B cell (primary cell): ENCODE measurements around the gene HTR3A. TPM values are rescaled to one million over a fixed set of nuclear protein-coding genes. Genes with fewer than 3 reads are reported as not detected.
"Not testable (repeated sequence)": the region's sequence is repeated elsewhere in the genome, so short reads cannot be mapped to it uniquely, and the experiment has no call there.

ENCODE experiments used
- ATAC-seq: fragments of 200-7000 bp; cut with Tn5 transposase; one replicate; pipeline ENCODE4 v1.10.0; 2021; ENCODE audit warnings: low read depth, mild to moderate bottlenecking, moderate number of reproducible peaks, moderate library complexity
- CTCF ChIA-PET: fragments of 350-600 bp; sonication (Branson Sonifier 250); formaldehyde crosslinking; loops from one replicate; lab custom pipeline; 2021; ENCODE audit warnings: antibody characterized with exemption, inconsistent platforms; lab: Charles Lee
- POLR2A ChIA-PET: fragments of 350-600 bp; sonication (Branson Sonifier 250); formaldehyde crosslinking; loops from one replicate; lab custom pipeline; 2021; ENCODE audit warnings: antibody characterized with exemption; lab: Charles Lee
- DNase-seq: peaks from one replicate; pipeline ENCODE4 v3.0.0; 2013
- H2AFZ ChIP-seq: 2 replicates; pipeline ENCODE4 v1.6.1; 2012; ENCODE audit warnings: mild to moderate bottlenecking, low read depth, low read length; ENCODE audit not compliant: insufficient read depth, poor library complexity, severe bottlenecking
- H3K27ac ChIP-seq, 2 donors: 1 replicate in 1 of 2; 2 replicates in 1 of 2; pipeline ENCODE4 v1.5.1; 2012 to 2013; ENCODE audit warnings: low read length in 2 of 2, mild to moderate bottlenecking in 2 of 2, moderate library complexity in 1 of 2
- H3K27me3 ChIP-seq, 4 experiments: fragments of 200-600 bp in 1 of 4; sonication (generic) in 1 of 4; replicated peaks in 1 of 4; 1 replicate in 2 of 4; 2 replicates in 2 of 4; pipeline versions ENCODE4 v1.6.1 to v1.7.0; 2013 to 2016; ENCODE audit warnings: low read length in 3 of 4, mild to moderate bottlenecking in 2 of 4, mixed read lengths in 1 of 4, moderate library complexity in 1 of 4; ENCODE audit not compliant: insufficient read depth in 4 of 4, control insufficient read depth in 3 of 4; ENCODE audit errors: control extremely low read depth in 1 of 4
- H3K36me3 ChIP-seq, 2 experiments: replicated peaks in 1 of 2; 1 replicate in 1 of 2; 2 replicates in 1 of 2; pipeline versions ENCODE4 v1.6.1 to v1.7.1; 2013; ENCODE audit warnings: low read length in 1 of 2; ENCODE audit not compliant: insufficient read depth in 2 of 2, control insufficient read depth in 1 of 2; ENCODE audit errors: control extremely low read depth in 1 of 2, extremely low read depth in 1 of 2
- H3K4me1 ChIP-seq, 2 donors: fragments of 200-600 bp in 1 of 2; sonication (generic) in 1 of 2; 1 replicate in 1 of 2; 2 replicates in 1 of 2; pipeline versions ENCODE4 v1.5.1 to v1.6.1; 2013 to 2017; ENCODE audit warnings: low read length in 2 of 2; ENCODE audit not compliant: control insufficient read depth in 2 of 2, insufficient read depth in 2 of 2
- H3K4me2 ChIP-seq: replicated peaks from 2 replicates; pipeline ENCODE3; 2012; ENCODE audit warnings: mild to moderate bottlenecking, low read depth, low read length; ENCODE audit not compliant: poor library complexity, severe bottlenecking
- H3K4me3 ChIP-seq, 5 experiments: fragments of 200-600 bp in 1 of 5; sonication (generic) in 1 of 5; 1 replicate in 3 of 5; 2 replicates in 2 of 5; pipeline versions ENCODE4 v1.5.1 to v1.7.0; 2011 to 2016; ENCODE audit warnings: low read length in 4 of 5, mild to moderate bottlenecking in 4 of 5, low read depth in 2 of 5, control low read depth in 1 of 5, moderate library complexity in 1 of 5; ENCODE audit not compliant: insufficient read depth in 1 of 5; ENCODE audit errors: control extremely low read depth in 1 of 5, extremely low read depth in 1 of 5
- H3K79me2 ChIP-seq: fragments of 200-600 bp; sonication (generic); one replicate; pipeline ENCODE4 v1.6.0; 2016; ENCODE audit warnings: low read length; ENCODE audit not compliant: control insufficient read depth, insufficient read depth
- H3K9ac ChIP-seq: fragments of 200-600 bp; sonication (generic); 2 replicates; pipeline ENCODE4 v1.6.1; 2017; ENCODE audit warnings: mild to moderate bottlenecking, low read length, moderate library complexity
- H3K9me3 ChIP-seq, 3 donors: one replicate each; pipeline versions ENCODE4 v1.6.1 to v1.7.1; 2013; ENCODE audit warnings: low read length in 2 of 3; ENCODE audit not compliant: control insufficient read depth in 2 of 3, insufficient read depth in 1 of 3; ENCODE audit errors: control extremely low read depth in 1 of 3
- H4K20me1 ChIP-seq: 2 replicates; pipeline ENCODE4 v1.6.0; 2012; ENCODE audit warnings: mild to moderate bottlenecking, low read length; ENCODE audit not compliant: insufficient read depth, control insufficient read depth, poor library complexity, severe bottlenecking
- H3K27ac Mint-ChIP-seq: one replicate; pipeline ENCODE4 v1.8.0; 2021; ENCODE audit warnings: mixed read lengths
- H3K27me3 Mint-ChIP-seq: one replicate; pipeline ENCODE4 v1.8.0; 2021; ENCODE audit warnings: mixed read lengths
- H3K4me1 Mint-ChIP-seq: one replicate; pipeline ENCODE4 v1.8.0; 2021; ENCODE audit warnings: mixed read lengths
- H3K4me3 Mint-ChIP-seq: one replicate; pipeline ENCODE4 v1.8.0; 2021; ENCODE audit warnings: mixed read lengths
- H3K9me3 Mint-ChIP-seq: one replicate; pipeline ENCODE4 v1.8.0; 2022; ENCODE audit warnings: mixed read lengths; ENCODE audit not compliant: insufficient read depth
- CTCF ChIP-seq: fragments of 200-600 bp; IDR thresholded peaks from one replicate; pipeline ENCODE4 v1.8.0; 2022; ENCODE audit warnings: antibody characterized with exemption, mild to moderate bottlenecking
- EZH2 ChIP-seq: IDR thresholded peaks from 2 replicates; pipeline ENCODE4 v1.6.1; 2012; ENCODE audit warnings: borderline replicate concordance, low read depth, mild to moderate bottlenecking, moderate library complexity, low read length; ENCODE audit not compliant: insufficient read depth, poor library complexity, severe bottlenecking
- WGBS: methylation state at CpG from one replicate; pipeline ENCODE4 v1.1.5; 2013; ENCODE audit warnings: missing lambda C conversion rate; ENCODE audit not compliant: insufficient coverage; 5-methylcytosine and 5-hydroxymethylcytosine counted together
- intact Hi-C: fragments of 100-400 bp; cut with micrococcal nuclease; formaldehyde crosslinking; loops from one replicate; pipeline ENCODE4 v1.10.0; 2022
- polyA plus RNA-seq: library from polyadenylated mRNA; depleted of rRNA; stranded (reverse); fragments of >200 nt; gene quantifications from 2 replicates; pipeline ENCODE4 v1.2.3, GENCODE V29; 2012
- total RNA-seq, 2 donors: library from RNA; stranded (reverse); fragments of 120-200 nt in 1 of 2; gene quantifications; 1 replicate in 1 of 2; 2 replicates in 1 of 2; pipeline versions ENCODE4 v1.2.3 to v1.2.4, GENCODE V29; 2013 to 2022

The HTR3A gene
- total and polyA plus RNA-seq, 2 donors (not counting 1 experiment from before 2014, with no cell fraction given), result 8.1 to 16.1 TPM

DNA sequence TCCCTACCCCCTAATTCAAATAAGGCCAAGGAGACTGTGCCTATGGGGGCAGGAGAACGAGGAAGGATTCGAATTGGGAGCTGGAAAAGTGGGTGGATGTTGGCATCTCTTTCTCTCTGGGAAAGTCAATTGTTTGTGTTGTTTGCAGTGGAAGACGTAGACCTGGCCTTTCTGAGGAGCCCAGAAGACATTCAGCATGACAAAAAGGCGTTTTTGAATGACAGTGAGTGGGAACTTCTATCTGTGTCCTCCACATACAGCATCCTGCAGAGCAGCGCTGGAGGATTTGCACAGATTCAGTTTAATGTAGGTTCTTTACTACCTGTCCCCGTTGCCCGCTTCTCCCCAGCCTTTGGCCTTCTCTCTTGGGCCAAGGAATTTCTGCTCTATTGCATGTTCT, 42.1 kb upstream of the HTR3A start:
- no peak overlapping the region for H3K4me3 Mint-ChIP-seq
- DNase-seq, result no peak
- H3K4me1 ChIP-seq, result peaks cover 0 to 8% of the 10 kb centered on the region in 2 donors
- H3K27ac Mint-ChIP-seq, result no peak overlapping the region
- H3K4me3 ChIP-seq, result no peak overlapping the region
- CTCF ChIA-PET, result no interaction called here
- peaks cover 8% of the 10 kb centered on the region for H3K27me3 Mint-ChIP-seq
- peaks cover 0 to 3% (median 0%) of the 10 kb centered on the region in 3 donors for H3K9me3 ChIP-seq
- H3K9ac ChIP-seq, result no peak overlapping the region
- H3K4me2 ChIP-seq, result no peak overlapping the region
- H3K4me1 Mint-ChIP-seq, result peaks cover 4% of the 10 kb centered on the region
- TF ChIP-seq CTCF (no peak), EZH2 (no peak)
- H3K27ac ChIP-seq, result no peak overlapping the region
- peaks cover 0 to 3% (median 0%) of the 10 kb centered on the region in 4 experiments for H3K27me3 ChIP-seq
- no peaks in the 10 kb centered on the region for H4K20me1 ChIP-seq
- H3K36me3 ChIP-seq, result no peaks in the 10 kb centered on the region
- no peaks in the 10 kb centered on the region for H3K9me3 Mint-ChIP-seq
- POLR2A ChIA-PET, result no interaction called here
- intact Hi-C loops, result no loop called here
- WGBS, result 77% methylated on average over 6 of the region's 7 CpGs
- no peak for ATAC-seq
- H3K79me2 ChIP-seq, result no peaks in the 10 kb centered on the region
- H2AFZ ChIP-seq, result no peak overlapping the region

DNA sequence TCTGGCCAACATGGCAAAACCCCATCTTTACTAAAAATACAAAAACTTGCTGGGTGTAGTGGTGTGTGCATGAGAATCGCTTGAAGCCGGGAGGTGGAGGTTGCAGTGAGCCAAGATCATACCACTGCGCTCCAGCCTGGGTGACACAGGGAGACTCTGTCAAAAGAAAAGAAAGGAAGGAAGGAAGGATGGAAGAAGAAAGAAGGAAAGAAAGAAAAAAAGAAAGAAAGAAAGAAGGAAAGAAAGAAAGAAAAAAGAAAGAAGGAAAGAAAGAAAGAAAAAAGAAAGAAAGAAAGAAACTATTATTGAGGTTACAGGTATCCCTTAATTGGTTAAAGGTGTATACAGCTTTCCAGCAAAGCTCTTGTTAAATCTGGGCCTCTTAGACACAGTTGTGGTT, 40.7 kb upstream of the HTR3A start:
- H3K79me2 ChIP-seq, H3K27me3 ChIP-seq, H3K4me3 ChIP-seq, H3K9me3 ChIP-seq, H3K4me1 Mint-ChIP-seq, H2AFZ ChIP-seq, H3K9ac ChIP-seq, H3K27ac Mint-ChIP-seq, H3K9me3 Mint-ChIP-seq, H4K20me1 ChIP-seq, DNase-seq, H3K4me1 ChIP-seq, H3K4me3 Mint-ChIP-seq, ATAC-seq, H3K27ac ChIP-seq, intact Hi-C loops, H3K4me2 ChIP-seq, POLR2A ChIA-PET, H3K27me3 Mint-ChIP-seq, H3K36me3 ChIP-seq: not testable (repeated sequence)
- 100% methylated on average over 1 of the region's 3 CpGs for WGBS
- CTCF ChIA-PET, result interaction anchor here (1.5 kb wide), 1 partner anchor 326 kb away, joined by 4 read pairs; no protein-coding TSS in a partner anchor
